AG09319 (cell line): ENCODE results near the gene APBA3.

ENCODE experiments used
- DNase-seq: peaks from one replicate; pipeline ENCODE4 v3.0.0-alpha.2; 2010; ENCODE audit warnings: low read depth; ENCODE audit errors: extremely low read depth
- CTCF ChIP-seq: IDR thresholded peaks from 2 replicates; pipeline ENCODE4 v1.5.1; 2011; ENCODE audit warnings: low read depth, mild to moderate bottlenecking, inconsistent platforms, low read length, moderate library complexity

Gene APBA3

GRCh38 chr19:3737487-3738205, 23.8 kb downstream of the APBA3 start:
- DNase-seq = no peak
- TF ChIP-seq CTCF = no peak

- no peak for DNase-seq
These were observed 25.3 kb downstream of the APBA3 start for GRCh38 chr19:3736106-3736724.

GRCh38 chr19:3734310-3734600, 27.2 kb downstream of the APBA3 start:
- DNase-seq = no peak
- TF ChIP-seq CTCF = no peak

More at GRCh38 chr19:3736106-3736724, 25.3 kb downstream of the APBA3 start:
- TF ChIP-seq CTCF = no peak

- DNase-seq = no peak
- no peak for TF ChIP-seq CTCF
These were observed 27.8 kb downstream of the APBA3 start for GRCh38 chr19:3733549-3734309.

- TF ChIP-seq CTCF = no peak
- DNase-seq = no peak
These were observed 29.4 kb downstream of the APBA3 start for GRCh38 chr19:3732108-3732507.

GRCh38 chr19:3730457-3730958, 31.0 kb downstream of the APBA3 start:
- DNase-seq = no peak
- no peak for TF ChIP-seq CTCF
